B cell (primary cell): ENCODE measurements around the gene THADA. TPM values are rescaled to one million over a fixed set of nuclear protein-coding genes. Genes with fewer than 3 reads are reported as not detected.

ENCODE experiments used
- ATAC-seq: fragments of 200-7000 bp; cut with Tn5 transposase; one replicate; pipeline ENCODE4 v1.10.0; 2021; ENCODE audit warnings: low read depth, mild to moderate bottlenecking, moderate number of reproducible peaks, moderate library complexity
- CTCF ChIA-PET: fragments of 350-600 bp; sonication (Branson Sonifier 250); formaldehyde crosslinking; loops from one replicate; lab custom pipeline; 2021; ENCODE audit warnings: antibody characterized with exemption, inconsistent platforms; lab: Charles Lee
- POLR2A ChIA-PET: fragments of 350-600 bp; sonication (Branson Sonifier 250); formaldehyde crosslinking; loops from one replicate; lab custom pipeline; 2021; ENCODE audit warnings: antibody characterized with exemption; lab: Charles Lee
- DNase-seq: peaks from one replicate; pipeline ENCODE4 v3.0.0; 2013
- H2AFZ ChIP-seq: 2 replicates; pipeline ENCODE4 v1.6.1; 2012; ENCODE audit warnings: mild to moderate bottlenecking, low read depth, low read length; ENCODE audit not compliant: insufficient read depth, poor library complexity, severe bottlenecking
- H3K27ac ChIP-seq, 2 donors: 1 replicate in 1 of 2; 2 replicates in 1 of 2; pipeline ENCODE4 v1.5.1; 2012 to 2013; ENCODE audit warnings: low read length in 2 of 2, mild to moderate bottlenecking in 2 of 2, moderate library complexity in 1 of 2
- H3K27me3 ChIP-seq, 4 experiments: fragments of 200-600 bp in 1 of 4; sonication (generic) in 1 of 4; replicated peaks in 1 of 4; 1 replicate in 2 of 4; 2 replicates in 2 of 4; pipeline versions ENCODE4 v1.6.1 to v1.7.0; 2013 to 2016; ENCODE audit warnings: low read length in 3 of 4, mild to moderate bottlenecking in 2 of 4, mixed read lengths in 1 of 4, moderate library complexity in 1 of 4; ENCODE audit not compliant: insufficient read depth in 4 of 4, control insufficient read depth in 3 of 4; ENCODE audit errors: control extremely low read depth in 1 of 4
- H3K36me3 ChIP-seq, 2 experiments: replicated peaks in 1 of 2; 1 replicate in 1 of 2; 2 replicates in 1 of 2; pipeline versions ENCODE4 v1.6.1 to v1.7.1; 2013; ENCODE audit warnings: low read length in 1 of 2; ENCODE audit not compliant: insufficient read depth in 2 of 2, control insufficient read depth in 1 of 2; ENCODE audit errors: control extremely low read depth in 1 of 2, extremely low read depth in 1 of 2
- H3K4me1 ChIP-seq, 2 donors: fragments of 200-600 bp in 1 of 2; sonication (generic) in 1 of 2; 1 replicate in 1 of 2; 2 replicates in 1 of 2; pipeline versions ENCODE4 v1.5.1 to v1.6.1; 2013 to 2017; ENCODE audit warnings: low read length in 2 of 2; ENCODE audit not compliant: control insufficient read depth in 2 of 2, insufficient read depth in 2 of 2
- H3K4me2 ChIP-seq: replicated peaks from 2 replicates; pipeline ENCODE3; 2012; ENCODE audit warnings: mild to moderate bottlenecking, low read depth, low read length; ENCODE audit not compliant: poor library complexity, severe bottlenecking
- H3K4me3 ChIP-seq, 5 experiments: fragments of 200-600 bp in 1 of 5; sonication (generic) in 1 of 5; 1 replicate in 3 of 5; 2 replicates in 2 of 5; pipeline versions ENCODE4 v1.5.1 to v1.7.0; 2011 to 2016; ENCODE audit warnings: low read length in 4 of 5, mild to moderate bottlenecking in 4 of 5, low read depth in 2 of 5, control low read depth in 1 of 5, moderate library complexity in 1 of 5; ENCODE audit not compliant: insufficient read depth in 1 of 5; ENCODE audit errors: control extremely low read depth in 1 of 5, extremely low read depth in 1 of 5
- H3K79me2 ChIP-seq: fragments of 200-600 bp; sonication (generic); one replicate; pipeline ENCODE4 v1.6.0; 2016; ENCODE audit warnings: low read length; ENCODE audit not compliant: control insufficient read depth, insufficient read depth
- H3K9ac ChIP-seq: fragments of 200-600 bp; sonication (generic); 2 replicates; pipeline ENCODE4 v1.6.1; 2017; ENCODE audit warnings: mild to moderate bottlenecking, low read length, moderate library complexity
- H3K9me3 ChIP-seq, 3 donors: one replicate each; pipeline versions ENCODE4 v1.6.1 to v1.7.1; 2013; ENCODE audit warnings: low read length in 2 of 3; ENCODE audit not compliant: control insufficient read depth in 2 of 3, insufficient read depth in 1 of 3; ENCODE audit errors: control extremely low read depth in 1 of 3
- H4K20me1 ChIP-seq: 2 replicates; pipeline ENCODE4 v1.6.0; 2012; ENCODE audit warnings: mild to moderate bottlenecking, low read length; ENCODE audit not compliant: insufficient read depth, control insufficient read depth, poor library complexity, severe bottlenecking
- H3K27ac Mint-ChIP-seq: one replicate; pipeline ENCODE4 v1.8.0; 2021; ENCODE audit warnings: mixed read lengths
- H3K27me3 Mint-ChIP-seq: one replicate; pipeline ENCODE4 v1.8.0; 2021; ENCODE audit warnings: mixed read lengths
- H3K4me1 Mint-ChIP-seq: one replicate; pipeline ENCODE4 v1.8.0; 2021; ENCODE audit warnings: mixed read lengths
- H3K4me3 Mint-ChIP-seq: one replicate; pipeline ENCODE4 v1.8.0; 2021; ENCODE audit warnings: mixed read lengths
- H3K9me3 Mint-ChIP-seq: one replicate; pipeline ENCODE4 v1.8.0; 2022; ENCODE audit warnings: mixed read lengths; ENCODE audit not compliant: insufficient read depth
- EZH2 ChIP-seq: IDR thresholded peaks from 2 replicates; pipeline ENCODE4 v1.6.1; 2012; ENCODE audit warnings: borderline replicate concordance, low read depth, mild to moderate bottlenecking, moderate library complexity, low read length; ENCODE audit not compliant: insufficient read depth, poor library complexity, severe bottlenecking
- WGBS: methylation state at CpG from one replicate; pipeline ENCODE4 v1.1.5; 2013; ENCODE audit warnings: missing lambda C conversion rate; ENCODE audit not compliant: insufficient coverage; 5-methylcytosine and 5-hydroxymethylcytosine counted together
- intact Hi-C: fragments of 100-400 bp; cut with micrococcal nuclease; formaldehyde crosslinking; loops from one replicate; pipeline ENCODE4 v1.10.0; 2022
- polyA plus RNA-seq: library from polyadenylated mRNA; depleted of rRNA; stranded (reverse); fragments of >200 nt; gene quantifications from 2 replicates; pipeline ENCODE4 v1.2.3, GENCODE V29; 2012
- total RNA-seq, 2 donors: library from RNA; stranded (reverse); fragments of 120-200 nt in 1 of 2; gene quantifications; 1 replicate in 1 of 2; 2 replicates in 1 of 2; pipeline versions ENCODE4 v1.2.3 to v1.2.4, GENCODE V29; 2013 to 2022
- TF ChIP-seq, protein P1 (sequence below): fragments of 200-600 bp; IDR thresholded peaks from one replicate; pipeline ENCODE4 v1.8.0; 2022; ENCODE audit warnings: antibody characterized with exemption, mild to moderate bottlenecking

The THADA gene
- total and polyA plus RNA-seq, 2 donors (not counting 1 experiment from before 2014, with no cell fraction given): 17.6 to 48.5 TPM

GRCh38 chr2:43361286-43361685, 234.6 kb downstream of the THADA start:
- POLR2A ChIA-PET: no interaction called here
- no peaks in the 10 kb centered on the region for H3K27me3 Mint-ChIP-seq
- WGBS: no CpG with 5 or more reads among the region's 2 CpGs

GRCh38 chr2:43360137-43360536, 235.7 kb downstream of the THADA start:
- intact Hi-C loops: no loop called here
- 100% methylated on average over 1 of the region's 3 CpGs for WGBS
- no peaks in the 10 kb centered on the region for H3K27me3 ChIP-seq
- Mint-ChIP-seq H3K27ac (no peak overlapping the region), H3K4me1 (no peaks in the 10 kb centered on the region), H3K27me3 (no peaks in the 10 kb centered on the region), H3K9me3 (no peaks in the 10 kb centered on the region), H3K4me3 (no peak overlapping the region)
- H2AFZ ChIP-seq: no peak overlapping the region
- peaks cover 0 to 4% of the 10 kb centered on the region in 2 experiments for H3K36me3 ChIP-seq
- no peaks in the 10 kb centered on the region for H4K20me1 ChIP-seq
- H3K27ac ChIP-seq: no peak overlapping the region
- ChIA-PET CTCF (no interaction called here), POLR2A (no interaction called here)
- no peak overlapping the region for H3K4me2 ChIP-seq
- ATAC-seq: no peak
- no peak for DNase-seq
- no peaks in the 10 kb centered on the region for H3K79me2 ChIP-seq
- no peak overlapping the region for H3K9ac ChIP-seq
- H3K9me3 ChIP-seq: no peaks in the 10 kb centered on the region
- H3K4me3 ChIP-seq: no peak overlapping the region
- no peaks in the 10 kb centered on the region for H3K4me1 ChIP-seq
- TF ChIP-seq EZH2: no peak
- TF ChIP-seq, protein P1, sequence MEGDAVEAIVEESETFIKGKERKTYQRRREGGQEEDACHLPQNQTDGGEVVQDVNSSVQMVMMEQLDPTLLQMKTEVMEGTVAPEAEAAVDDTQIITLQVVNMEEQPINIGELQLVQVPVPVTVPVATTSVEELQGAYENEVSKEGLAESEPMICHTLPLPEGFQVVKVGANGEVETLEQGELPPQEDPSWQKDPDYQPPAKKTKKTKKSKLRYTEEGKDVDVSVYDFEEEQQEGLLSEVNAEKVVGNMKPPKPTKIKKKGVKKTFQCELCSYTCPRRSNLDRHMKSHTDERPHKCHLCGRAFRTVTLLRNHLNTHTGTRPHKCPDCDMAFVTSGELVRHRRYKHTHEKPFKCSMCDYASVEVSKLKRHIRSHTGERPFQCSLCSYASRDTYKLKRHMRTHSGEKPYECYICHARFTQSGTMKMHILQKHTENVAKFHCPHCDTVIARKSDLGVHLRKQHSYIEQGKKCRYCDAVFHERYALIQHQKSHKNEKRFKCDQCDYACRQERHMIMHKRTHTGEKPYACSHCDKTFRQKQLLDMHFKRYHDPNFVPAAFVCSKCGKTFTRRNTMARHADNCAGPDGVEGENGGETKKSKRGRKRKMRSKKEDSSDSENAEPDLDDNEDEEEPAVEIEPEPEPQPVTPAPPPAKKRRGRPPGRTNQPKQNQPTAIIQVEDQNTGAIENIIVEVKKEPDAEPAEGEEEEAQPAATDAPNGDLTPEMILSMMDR: no peak

More at GRCh38 chr2:43361286-43361685, 234.6 kb downstream of the THADA start:
- Histone ChIP-seq H2AFZ (no peak overlapping the region), H3K27me3 (no peaks in the 10 kb centered on the region), H4K20me1 (no peaks in the 10 kb centered on the region), H3K9ac (no peak overlapping the region), H3K4me2 (no peak overlapping the region), H3K27ac (no peak overlapping the region), H3K4me3 (no peak overlapping the region), H3K4me1 (no peaks in the 10 kb centered on the region), H3K36me3 (peaks cover 0 to 4% of the 10 kb centered on the region in 2 experiments), H3K9me3 (no peaks in the 10 kb centered on the region), H3K79me2 (peaks cover 6% of the 10 kb centered on the region)
- Mint-ChIP-seq H3K4me1 (no peaks in the 10 kb centered on the region), H3K4me3 (no peak overlapping the region), H3K9me3 (no peaks in the 10 kb centered on the region), H3K27ac (no peak overlapping the region)
- no peak for DNase-seq
- no peak for ATAC-seq
- intact Hi-C loops: no loop called here
- CTCF ChIA-PET: no interaction called here
- no peak for TF ChIP-seq EZH2
- TF ChIP-seq, protein P1: no peak
